GM12891 (cell line): ENCODE results near the gene SYT1.
A peak's percentile ranks its signal among the peaks of the same experiment; 100 is the strongest.

Experiments used
- DNase-seq: peaks from one replicate; pipeline ENCODE4 v3.0.0; 2011; ENCODE audit warnings: low spot score; ENCODE audit not compliant: insufficient read length
- FAIRE-seq: peaks from 2 replicates; lab custom pipeline; 2011; peaks lifted over from hg19 to GRCh38; lab: Jason Lieb, UNC
- PAX5 ChIP-seq: IDR thresholded peaks from 2 replicates; pipeline ENCODE4 v1.6.1; 2011; ENCODE audit warnings: low read length, moderate library complexity, mild to moderate bottlenecking; ENCODE audit not compliant: insufficient read depth, severe bottlenecking
- POLR2A ChIP-seq: IDR thresholded peaks from 2 replicates; pipeline ENCODE4 v1.6.1; 2011; ENCODE audit warnings: low read depth, low read length, control low read depth
- POLR2AphosphoS5 ChIP-seq: IDR thresholded peaks from 2 replicates; pipeline ENCODE4 v1.6.1; 2011; ENCODE audit warnings: low read depth, low read length, control low read depth
- POU2F2 ChIP-seq: IDR thresholded peaks from 2 replicates; pipeline ENCODE4 v1.6.1; 2011; ENCODE audit warnings: low read depth, mild to moderate bottlenecking, control low read depth, low read length, moderate library complexity
- SPI1 ChIP-seq: IDR thresholded peaks from 2 replicates; pipeline ENCODE4 v1.6.1; 2011; ENCODE audit warnings: low read depth, low read length, control low read depth
- TAF1 ChIP-seq: IDR thresholded peaks from 2 replicates; pipeline ENCODE4 v1.6.1; 2011; ENCODE audit warnings: low read depth, low read length, control low read depth

Gene SYT1

GRCh38 chr12:79333144-79333543 is 468.6 kb downstream of the SYT1 start:
- FAIRE-seq (no peak), DNase-seq (no peak)
- TF ChIP-seq POU2F2, result no peak
- TF ChIP-seq POLR2A, result no peak
- no peak for TF ChIP-seq SPI1
- TF ChIP-seq PAX5, result no peak
- TF ChIP-seq TAF1, result no peak
- TF ChIP-seq POLR2AphosphoS5, result no peak

GRCh38 chr12:79337662-79338290 is 473.2 kb downstream of the SYT1 start:
- FAIRE-seq (no peak), DNase-seq (no peak)
- TF ChIP-seq SPI1, result no peak
- TF ChIP-seq PAX5, result no peak
- no peak for TF ChIP-seq POLR2AphosphoS5
- no peak for TF ChIP-seq TAF1
- TF ChIP-seq POLR2A, result no peak
- TF ChIP-seq POU2F2, result no peak

- TF ChIP-seq POU2F2, result no peak
- no peak for TF ChIP-seq TAF1
- no peak for TF ChIP-seq POLR2A
- FAIRE-seq (no peak), DNase-seq (no peak)
Observed at GRCh38 chr12:79344855-79345847, 480.6 kb downstream of the SYT1 start.

- TF ChIP-seq TAF1 (no peak), POLR2A (no peak), SPI1 (peak; percentile 86), POLR2AphosphoS5 (no peak)
- no peak for DNase-seq
- FAIRE-seq, result no peak
Observed at GRCh38 chr12:79347866-79348265, 483.3 kb downstream of the SYT1 start.

GRCh38 chr12:79351251-79351650 is 486.7 kb downstream of the SYT1 start:
- DNase-seq (no peak), FAIRE-seq (no peak)
- no peak for TF ChIP-seq PAX5
- no peak for TF ChIP-seq SPI1
- no peak for TF ChIP-seq POLR2AphosphoS5
- TF ChIP-seq POLR2A, result no peak
- no peak for TF ChIP-seq TAF1
- no peak for TF ChIP-seq POU2F2

- TF ChIP-seq POLR2AphosphoS5, result no peak
- no peak for TF ChIP-seq TAF1
- no peak for TF ChIP-seq POLR2A
- no peak for TF ChIP-seq SPI1
- no peak for TF ChIP-seq POU2F2
- FAIRE-seq, result no peak
Observed at GRCh38 chr12:79356216-79356615, 491.6 kb downstream of the SYT1 start.

GRCh38 chr12:79357048-79357447 is 492.5 kb downstream of the SYT1 start:
- no peak for DNase-seq
- FAIRE-seq, result no peak
- TF ChIP-seq POLR2A (no peak), POLR2AphosphoS5 (no peak), PAX5 (no peak), SPI1 (no peak), POU2F2 (no peak), TAF1 (no peak)

More at GRCh38 chr12:79356216-79356615, 491.6 kb downstream of the SYT1 start:
- DNase-seq, result no peak

GRCh38 chr12:79358716-79359300 is 494.2 kb downstream of the SYT1 start:
- DNase-seq (no peak), FAIRE-seq (no peak)
- TF ChIP-seq PAX5, result no peak
- TF ChIP-seq SPI1, result no peak
- no peak for TF ChIP-seq TAF1
- TF ChIP-seq POU2F2, result no peak
- no peak for TF ChIP-seq POLR2A
- no peak for TF ChIP-seq POLR2AphosphoS5

- DNase-seq (no peak), FAIRE-seq (no peak)
- TF ChIP-seq PAX5 (no peak), POLR2AphosphoS5 (no peak), POU2F2 (no peak), SPI1 (no peak), TAF1 (no peak), POLR2A (no peak)
Observed at GRCh38 chr12:79360286-79360685, 495.7 kb downstream of the SYT1 start.

- TF ChIP-seq SPI1 (no peak), TAF1 (no peak), POU2F2 (no peak), PAX5 (no peak), POLR2A (no peak), POLR2AphosphoS5 (no peak)
- DNase-seq (no peak), FAIRE-seq (no peak)
Observed at GRCh38 chr12:79360936-79361335, 496.4 kb downstream of the SYT1 start.
